GM21786 (cell line): ENCODE measurements around the gene FTO.

Experiments
- ATAC-seq: cut with Tn5 transposase; IDR thresholded peaks from one replicate; pipeline ENCODE4 v1.9.1; 2021; ENCODE audit not compliant: unreplicated experiment

Gene FTO

GRCh38 chr16:54112451-54113206, 408.7 kb downstream of the FTO start:
- no peak for ATAC-seq

GRCh38 chr16:54115558-54115957, 411.6 kb downstream of the FTO start:
- no peak for ATAC-seq

GRCh38 chr16:54116124-54116655, 412.2 kb downstream of the FTO start:
- no peak for ATAC-seq

- no peak for ATAC-seq
These were observed 414.9 kb downstream of the FTO start for GRCh38 chr16:54118846-54119245.

- ATAC-seq: no peak
These were observed 417.0 kb downstream of the FTO start for GRCh38 chr16:54120846-54121480.

- ATAC-seq: no peak
These were observed 417.8 kb downstream of the FTO start for GRCh38 chr16:54121539-54122295.

GRCh38 chr16:54123766-54124165, 419.8 kb downstream of the FTO start:
- ATAC-seq: no peak

- ATAC-seq: no peak
These were observed 422.0 kb downstream of the FTO start for GRCh38 chr16:54125751-54126655.

- no peak for ATAC-seq
These were observed 423.0 kb downstream of the FTO start for GRCh38 chr16:54126907-54127306.

GRCh38 chr16:54128629-54129234, 424.8 kb downstream of the FTO start:
- ATAC-seq: no peak

GRCh38 chr16:54129810-54130209, 425.9 kb downstream of the FTO start:
- ATAC-seq: no peak

GRCh38 chr16:54135361-54136275, 431.7 kb downstream of the FTO start:
- no peak for ATAC-seq

GRCh38 chr16:54136276-54136625, 432.3 kb downstream of the FTO start:
- ATAC-seq: no peak

GRCh38 chr16:54140057-54140787, 436.3 kb downstream of the FTO start:
- no peak for ATAC-seq

GRCh38 chr16:54140788-54141136, 436.8 kb downstream of the FTO start:
- no peak for ATAC-seq

GRCh38 chr16:54142787-54143186, 438.8 kb downstream of the FTO start:
- ATAC-seq: no peak

- no peak for ATAC-seq
These were observed 439.5 kb downstream of the FTO start for GRCh38 chr16:54143410-54143809.

- ATAC-seq: no peak
These were observed 440.1 kb downstream of the FTO start for GRCh38 chr16:54143934-54144571.
